ENCODE results near the gene CLEC2L. TPM values are rescaled to one million over a fixed set of nuclear protein-coding genes. Genes with fewer than 3 reads are reported as not detected.

CLEC2L gene
- total RNA-seq, 1 experiment from 2014 or later: not detected

DNA sequence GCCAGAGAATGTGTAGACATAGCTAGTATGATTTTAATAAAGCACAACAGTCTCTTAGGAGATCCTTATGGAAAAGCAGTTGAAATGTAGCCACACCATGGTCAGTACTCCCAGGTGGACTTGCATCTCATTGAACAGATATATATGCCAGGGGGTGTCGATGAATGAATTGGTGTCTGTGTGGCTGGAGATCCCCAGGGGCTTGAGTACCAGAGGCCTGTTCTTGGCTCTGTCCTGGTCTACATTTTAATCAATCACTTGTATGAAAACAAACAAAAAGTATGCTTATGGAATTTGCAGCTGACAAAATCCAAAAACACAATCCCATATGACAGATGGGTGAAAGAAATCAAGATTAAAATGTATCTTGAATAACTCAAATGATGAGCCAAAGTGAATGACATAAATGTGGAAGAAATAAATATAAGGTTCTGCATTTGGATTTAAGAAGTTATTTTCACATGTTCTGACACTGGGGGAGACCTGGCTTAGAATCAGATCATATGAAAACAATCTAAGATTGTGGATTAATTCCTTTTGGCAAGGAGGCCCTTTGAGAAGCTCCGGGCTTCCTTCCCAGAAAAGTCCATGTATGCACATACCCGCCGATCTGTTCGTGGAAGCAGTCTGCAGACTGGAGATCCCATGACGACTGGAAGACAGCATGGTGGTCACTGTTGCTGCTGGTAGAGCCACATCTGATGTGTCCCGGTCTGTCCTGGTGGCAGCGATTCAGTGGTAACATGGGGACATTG is 15.6 kb downstream of the CLEC2L start:
- Histone ChIP-seq H3K9me2 (ENCODE audit: insufficient read depth) (no peaks in the 10 kb centered on the region), H3K4me1 (ENCODE audit: control insufficient read depth in 1 of 2, insufficient read depth in 2 of 2, low read length in 2 of 2) (no peaks in the 10 kb centered on the region), H3K9ac (ENCODE audit: low read length) (no peak overlapping the region), H3K4me2 (ENCODE audit: low read length) (no peak overlapping the region), H3K36me3 (ENCODE audit: control insufficient read depth in 1 of 2, insufficient read depth in 2 of 2, low read length in 2 of 2) (no peaks in the 10 kb centered on the region), H3K27me3 (ENCODE audit: insufficient read depth, low read length) (peaks cover 4% of the 10 kb centered on the region; the same call in 1 of the 2 replicates), H3K79me2 (ENCODE audit: insufficient read depth, low read length) (no peaks in the 10 kb centered on the region), H4K20me1 (ENCODE audit: insufficient read depth) (no peaks in the 10 kb centered on the region), H3K4me3 (replicated peaks in 1 of 2; ENCODE audit: low read depth in 1 of 2, low read length in 2 of 2) (no peak overlapping the region), H3K9me3 (ENCODE audit: control insufficient read depth in 1 of 2, insufficient read depth in 1 of 2, low read depth in 1 of 2, low read length in 2 of 2) (no peaks in the 10 kb centered on the region), H2AFZ (ENCODE audit: low read depth, low read length, poor library complexity, severe bottlenecking) (no peak overlapping the region), H3K27ac (ENCODE audit: low read depth, low read length) (no peak overlapping the region)
- no peak for ATAC-seq
- TF ChIP-seq SP1 (IDR thresholded peaks at IDR 0.05; ENCODE audit: low read depth) (no peak), CEBPB (IDR thresholded peaks at IDR 0.05; ENCODE audit: low read depth) (no peak), JUND (IDR thresholded peaks at IDR 0.05) (no peak), REST (IDR thresholded peaks at IDR 0.05; ENCODE audit: low read depth) (no peak), CTCF (IDR thresholded peaks at IDR 0.05 in 2 of 3, conservative IDR thresholded peaks at IDR 0.05 in 1 of 3; ENCODE audit: borderline replicate concordance in 1 of 3, insufficient read depth in 1 of 3, low read depth in 2 of 3, low read length in 2 of 3) (no peak), POLR2A (IDR thresholded peaks at IDR 0.05; ENCODE audit: borderline replicate concordance, extremely low read depth, insufficient read depth, insufficient read length) (no peak), TCF7L2 (IDR thresholded peaks at IDR 0.05; ENCODE audit: borderline replicate concordance, extremely low read depth, insufficient read depth, insufficient read length) (no peak)
- ChIA-PET RAD21 (ENCODE audit: low non-redundant PET in 1 of 2, low total read pairs in 2 of 2, uncharacterized antibody in 2 of 2, unreplicated experiment in 2 of 2) (no interaction called here), POLR2A (no interaction called here), CTCF (no interaction called here)
- no peak for DNase-seq (ENCODE audit: low read depth, low spot score)
- no TSS peak for BruUV-seq (replicated peaks)
- intact Hi-C loops (cut with micrococcal nuclease): no loop called here

All from HCT116 (cell line).